ENCODE data around the gene EML4.

Gene EML4

GRCh38 chr2:42196403-42197267 lies 27.5 kb downstream of the EML4 start:
- no peak for DNase-seq

- DNase-seq = no peak
Observed at GRCh38 chr2:42197792-42198191, 28.6 kb downstream of the EML4 start.

- no peak for DNase-seq
Observed at GRCh38 chr2:42198466-42198865, 29.3 kb downstream of the EML4 start.

- no peak for DNase-seq
Observed at GRCh38 chr2:42199002-42199401, 29.8 kb downstream of the EML4 start.

- no peak for DNase-seq
Observed at GRCh38 chr2:42199626-42200025, 30.5 kb downstream of the EML4 start.

GRCh38 chr2:42200926-42201855 lies 32.0 kb downstream of the EML4 start:
- no peak for DNase-seq

- no peak for DNase-seq
Observed at GRCh38 chr2:42202634-42203008, 33.5 kb downstream of the EML4 start.

- DNase-seq = no peak
Observed at GRCh38 chr2:42203792-42204191, 34.6 kb downstream of the EML4 start.

- DNase-seq = no peak
Observed at GRCh38 chr2:42205337-42205736, 36.2 kb downstream of the EML4 start.

- no peak for DNase-seq
Observed at GRCh38 chr2:42207826-42208225, 38.7 kb downstream of the EML4 start.

GRCh38 chr2:42210203-42210602 lies 41.0 kb downstream of the EML4 start:
- DNase-seq = no peak

- no peak for DNase-seq
Observed at GRCh38 chr2:42211291-42211690, 42.1 kb downstream of the EML4 start.

- DNase-seq = no peak
Observed at GRCh38 chr2:42214669-42215068, 45.5 kb downstream of the EML4 start.

- DNase-seq = no peak
Observed at GRCh38 chr2:42216694-42217093, 47.5 kb downstream of the EML4 start.

- no peak for DNase-seq
Observed at GRCh38 chr2:42217307-42217706, 48.2 kb downstream of the EML4 start.

- DNase-seq = no peak
Observed at GRCh38 chr2:42217914-42218313, 48.8 kb downstream of the EML4 start.

GRCh38 chr2:42218712-42219111 lies 49.6 kb downstream of the EML4 start:
- DNase-seq = no peak

- DNase-seq = no peak
Observed at GRCh38 chr2:42219160-42219559, 50.0 kb downstream of the EML4 start.

- no peak for DNase-seq
Observed at GRCh38 chr2:42220566-42220965, 51.4 kb downstream of the EML4 start.

GRCh38 chr2:42223067-42223854 lies 54.1 kb downstream of the EML4 start:
- no peak for DNase-seq

GRCh38 chr2:42223855-42224268 lies 54.7 kb downstream of the EML4 start:
- DNase-seq = no peak

GRCh38 chr2:42224422-42225067 lies 55.4 kb downstream of the EML4 start:
- DNase-seq = peak; percentile 14

- DNase-seq = no peak
Observed at GRCh38 chr2:42225573-42225972, 56.4 kb downstream of the EML4 start.

All from NCI-H510A (cell line).